ENCODE measurements around the gene NSMF.
A peak's percentile ranks its signal among the peaks of the same experiment; 100 is the strongest.

Gene NSMF

GRCh38 chr9:137444106-137444790, 14.9 kb downstream of the NSMF start:
- DNase-seq (ENCODE audit: low spot score in 2 of 2) = no peak
- in situ Hi-C loops (cut with MboI; ENCODE audit: low sequenced_read_pairs) = no loop called here
- Histone ChIP-seq H3K36me3 (replicated peaks) (peaks cover 8% of the 10 kb centered on the region), H3K9me3 (no peaks in the 10 kb centered on the region), H3K4me3 (no peak overlapping the region), H3K27me3 (ENCODE audit: low read depth) (peaks cover 2% of the 10 kb centered on the region; the same call in 1 of the 2 replicates), H3K4me1 (0 out of 2 replicates have a peak, but pooled peaks cover 3% of the 10 kb centered on the region)

GRCh38 chr9:137441935-137442321, 17.2 kb downstream of the NSMF start:
- no peak for DNase-seq (ENCODE audit: low spot score in 2 of 2)
- Histone ChIP-seq H3K36me3 (replicated peaks) (no peaks in the 10 kb centered on the region), H3K4me1 (0 out of 2 replicates have a peak, but pooled peaks cover 3% of the 10 kb centered on the region), H3K9me3 (no peaks in the 10 kb centered on the region), H3K4me3 (no peak overlapping the region; the same call in 1 of the 2 replicates), H3K27me3 (ENCODE audit: low read depth) (peaks cover 2% of the 10 kb centered on the region; the same call in 1 of the 2 replicates)
- in situ Hi-C loops (cut with MboI; ENCODE audit: low sequenced_read_pairs) = no loop called here

DNA sequence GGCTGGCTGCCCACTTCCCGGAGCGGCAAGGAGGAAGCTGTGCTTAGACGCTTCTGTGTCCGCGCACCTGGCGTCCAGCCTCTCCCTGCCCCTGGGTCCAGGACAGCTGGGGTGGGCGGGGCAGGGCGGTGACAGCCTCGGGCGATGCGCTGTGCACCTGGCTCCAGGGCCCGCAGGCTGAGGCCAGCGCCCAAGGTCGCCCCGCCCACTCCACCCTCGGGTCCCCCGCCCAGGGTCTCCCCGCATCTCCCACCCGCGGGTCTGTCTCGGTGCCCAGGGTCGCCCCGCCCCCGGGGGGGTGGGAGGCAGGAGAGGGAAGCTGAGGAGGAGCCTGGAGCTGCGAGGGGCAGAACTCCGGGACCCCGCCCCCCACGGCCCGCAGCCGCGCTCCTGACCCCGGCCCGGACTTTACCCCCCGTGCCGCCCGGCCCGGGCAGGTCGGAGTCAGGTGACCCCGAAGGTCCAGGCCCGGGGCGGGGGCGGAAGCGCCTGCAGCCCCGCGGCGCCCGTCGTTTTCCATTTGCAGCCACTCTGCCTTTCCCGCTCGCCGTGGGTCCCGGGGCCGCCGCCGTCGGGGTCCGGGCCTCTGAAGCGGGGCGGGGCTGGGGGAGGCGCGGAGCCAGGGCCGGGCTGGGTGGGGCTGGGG, 17.7 kb downstream of the NSMF start, which contains the start of gene ENTPD8:
TSS of gene ENTPD8 (minus strand) at position 69 of the 646 bp plus-strand sequence. CDS start 3,072 bp downstream, outside the sequence.
- H3K27me3 ChIP-seq (ENCODE audit: low read depth) = peaks cover 2% of the 10 kb centered on the region; the same call in 1 of the 2 replicates
- H3K4me1 ChIP-seq = 0 out of 2 replicates have a peak, but pooled peaks cover 3% of the 10 kb centered on the region
- no peaks in the 10 kb centered on the region for H3K9me3 ChIP-seq
- in situ Hi-C loops (cut with MboI; ENCODE audit: low sequenced_read_pairs) = no loop called here
- peak within 1 kb of the TSS; percentile 31 for H3K4me3 ChIP-seq
- H3K36me3 ChIP-seq (replicated peaks) = no peaks in the 10 kb centered on the region
- peak; percentile 18 to 78 for DNase-seq (ENCODE audit: low spot score in 2 of 2)

- Histone ChIP-seq H3K4me1 (0 out of 2 replicates have a peak, but pooled peaks cover 3% of the 10 kb centered on the region), H3K36me3 (replicated peaks) (no peaks in the 10 kb centered on the region), H3K27me3 (ENCODE audit: low read depth) (peaks cover 2% of the 10 kb centered on the region; the same call in 1 of the 2 replicates), H3K9me3 (no peaks in the 10 kb centered on the region), H3K4me3 (no peak overlapping the region)
- DNase-seq (ENCODE audit: low spot score in 2 of 2) = no peak
- in situ Hi-C loops (cut with MboI; ENCODE audit: low sequenced_read_pairs) = no loop called here
These were observed 19.9 kb downstream of the NSMF start for GRCh38 chr9:137439158-137439714.

GRCh38 chr9:137438591-137439157, 20.5 kb downstream of the NSMF start:
- peaks cover 2% of the 10 kb centered on the region; the same call in 1 of the 2 replicates for H3K27me3 ChIP-seq (ENCODE audit: low read depth)
- H3K4me1 ChIP-seq = 0 out of 2 replicates have a peak, but pooled peaks cover 3% of the 10 kb centered on the region
- no peak for DNase-seq (ENCODE audit: low spot score in 2 of 2)
- no peaks in the 10 kb centered on the region for H3K9me3 ChIP-seq
- H3K4me3 ChIP-seq = no peak overlapping the region
- in situ Hi-C loops (cut with MboI; ENCODE audit: low sequenced_read_pairs) = no loop called here
- H3K36me3 ChIP-seq (replicated peaks) = no peaks in the 10 kb centered on the region

DNA sequence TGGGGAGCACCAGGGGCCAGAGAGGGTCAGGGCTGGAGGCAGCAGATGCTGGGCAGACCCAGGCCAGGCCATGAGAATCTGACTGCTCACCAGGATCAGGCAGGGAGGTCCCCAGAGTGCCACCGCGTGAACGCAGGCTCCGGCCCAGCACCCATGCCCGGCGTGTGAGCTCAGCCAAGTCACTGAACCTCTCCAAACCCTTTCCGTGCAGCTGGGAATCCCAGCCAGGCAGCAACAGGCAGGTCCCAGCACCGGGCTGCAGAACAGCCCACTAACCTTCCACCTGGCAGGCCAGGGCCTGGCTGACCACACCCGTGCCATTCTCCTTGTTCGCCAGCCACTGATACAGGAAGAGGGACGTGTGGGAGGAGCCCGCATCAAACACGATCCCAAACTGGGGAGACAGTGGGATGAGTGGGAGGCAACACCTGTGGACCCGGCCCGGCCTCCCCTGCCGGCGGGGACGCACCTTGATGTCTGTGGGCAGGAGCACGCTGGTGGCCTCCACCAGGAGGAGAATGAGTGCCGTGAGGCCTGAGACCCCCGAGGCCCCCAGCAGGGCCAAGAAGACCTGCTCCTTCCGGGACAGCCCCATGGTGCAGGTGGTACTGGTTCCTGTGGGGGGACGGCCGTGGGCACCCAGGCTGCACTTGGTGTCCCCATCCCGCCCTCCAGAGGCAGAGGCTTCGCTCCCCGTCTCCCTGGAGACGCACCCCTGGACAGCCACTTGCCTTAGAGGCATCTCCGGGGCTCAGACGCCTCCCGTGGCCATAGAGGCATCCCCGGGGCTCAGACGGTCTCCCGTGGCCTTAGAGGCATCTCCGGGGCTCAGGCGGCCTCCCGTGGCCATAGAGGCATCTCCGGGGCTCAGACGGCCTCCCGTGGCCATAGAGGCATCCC, 21.2 kb downstream of the NSMF start:
- DNase-seq (ENCODE audit: low spot score in 2 of 2) = no peak
- no peak overlapping the region for H3K4me3 ChIP-seq
- 0 out of 2 replicates have a peak, but pooled peaks cover 3% of the 10 kb centered on the region for H3K4me1 ChIP-seq
- in situ Hi-C loops (cut with MboI; ENCODE audit: low sequenced_read_pairs) = no loop called here
- H3K36me3 ChIP-seq (replicated peaks) = no peaks in the 10 kb centered on the region
- no peaks in the 10 kb centered on the region for H3K9me3 ChIP-seq
- peaks cover 2% of the 10 kb centered on the region; the same call in 1 of the 2 replicates for H3K27me3 ChIP-seq (ENCODE audit: low read depth)

- no peaks in the 10 kb centered on the region for H3K36me3 ChIP-seq (replicated peaks)
- in situ Hi-C loops (cut with MboI; ENCODE audit: low sequenced_read_pairs) = no loop called here
- no peak overlapping the region for H3K4me3 ChIP-seq
- H3K4me1 ChIP-seq = 0 out of 2 replicates have a peak, but pooled peaks cover under 1% of the 10 kb centered on the region
- H3K9me3 ChIP-seq = no peaks in the 10 kb centered on the region
- no peak for DNase-seq (ENCODE audit: low spot score in 2 of 2)
- H3K27me3 ChIP-seq (ENCODE audit: low read depth) = no peaks in the 10 kb centered on the region
These were observed 22.2 kb downstream of the NSMF start for GRCh38 chr9:137436761-137437600.

DNA sequence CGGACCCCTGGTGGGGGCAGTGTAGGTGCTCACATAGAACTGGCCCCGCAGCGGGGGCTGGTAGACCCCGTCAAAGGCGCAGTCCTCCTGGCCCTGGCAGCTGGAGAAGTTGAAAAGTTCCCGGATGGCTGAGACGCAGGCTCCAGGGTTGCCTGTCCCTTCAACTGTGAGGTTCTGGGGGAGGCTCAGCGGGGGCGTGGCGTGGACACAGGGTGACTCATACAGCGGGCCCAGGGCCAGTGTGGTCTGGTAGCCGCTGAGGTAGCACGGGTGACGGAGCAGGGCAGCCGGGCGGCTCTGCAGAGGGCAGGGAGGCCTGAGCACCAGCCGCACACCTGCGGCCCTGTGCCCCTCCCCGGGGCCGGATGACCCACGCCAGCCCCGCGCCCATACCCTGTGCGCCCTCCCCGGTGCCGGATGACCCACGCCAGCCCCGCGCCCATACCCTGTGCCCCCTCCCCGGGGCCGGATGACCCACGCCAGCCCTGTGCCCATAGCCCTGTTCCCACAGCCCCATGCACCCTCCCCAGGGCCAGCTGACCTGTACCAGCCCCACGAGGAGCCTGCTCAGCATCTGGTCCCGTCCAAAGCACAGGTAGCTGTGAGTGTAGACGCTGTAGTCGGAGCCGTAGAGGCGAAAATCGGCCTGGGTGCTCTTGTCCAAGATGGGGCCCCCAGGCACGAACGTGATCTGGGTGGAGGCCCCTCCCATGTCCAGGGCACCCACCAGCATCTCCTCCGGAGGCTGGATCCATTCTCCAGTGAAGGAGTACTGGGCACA, 23.0 kb downstream of the NSMF start:
- Histone ChIP-seq H3K4me1 (no peaks in the 10 kb centered on the region), H3K4me3 (no peak overlapping the region), H3K36me3 (replicated peaks) (no peaks in the 10 kb centered on the region), H3K27me3 (ENCODE audit: low read depth) (no peaks in the 10 kb centered on the region), H3K9me3 (no peaks in the 10 kb centered on the region)
- no peak for DNase-seq (ENCODE audit: low spot score in 2 of 2)
- in situ Hi-C loops (cut with MboI; ENCODE audit: low sequenced_read_pairs) = no loop called here

- no peak for DNase-seq (ENCODE audit: low spot score in 2 of 2)
- no peaks in the 10 kb centered on the region for H3K9me3 ChIP-seq
- H3K4me1 ChIP-seq = no peaks in the 10 kb centered on the region
- H3K4me3 ChIP-seq = no peak overlapping the region
- in situ Hi-C loops (cut with MboI; ENCODE audit: low sequenced_read_pairs) = no loop called here
- H3K36me3 ChIP-seq (replicated peaks) = no peaks in the 10 kb centered on the region
- no peaks in the 10 kb centered on the region for H3K27me3 ChIP-seq (ENCODE audit: low read depth)
These were observed 23.7 kb downstream of the NSMF start for GRCh38 chr9:137435381-137435891.

- peaks cover 2% of the 10 kb centered on the region; the same call in 1 of the 2 replicates for H3K4me1 ChIP-seq
- H3K4me3 ChIP-seq = no peak overlapping the region
- no peak for DNase-seq (ENCODE audit: low spot score in 2 of 2)
- H3K9me3 ChIP-seq = no peaks in the 10 kb centered on the region
- in situ Hi-C loops (cut with MboI; ENCODE audit: low sequenced_read_pairs) = no loop called here
- no peaks in the 10 kb centered on the region for H3K27me3 ChIP-seq (ENCODE audit: low read depth)
- H3K36me3 ChIP-seq (replicated peaks) = no peaks in the 10 kb centered on the region
These were observed 24.4 kb downstream of the NSMF start for GRCh38 chr9:137434498-137435380.

DNA sequence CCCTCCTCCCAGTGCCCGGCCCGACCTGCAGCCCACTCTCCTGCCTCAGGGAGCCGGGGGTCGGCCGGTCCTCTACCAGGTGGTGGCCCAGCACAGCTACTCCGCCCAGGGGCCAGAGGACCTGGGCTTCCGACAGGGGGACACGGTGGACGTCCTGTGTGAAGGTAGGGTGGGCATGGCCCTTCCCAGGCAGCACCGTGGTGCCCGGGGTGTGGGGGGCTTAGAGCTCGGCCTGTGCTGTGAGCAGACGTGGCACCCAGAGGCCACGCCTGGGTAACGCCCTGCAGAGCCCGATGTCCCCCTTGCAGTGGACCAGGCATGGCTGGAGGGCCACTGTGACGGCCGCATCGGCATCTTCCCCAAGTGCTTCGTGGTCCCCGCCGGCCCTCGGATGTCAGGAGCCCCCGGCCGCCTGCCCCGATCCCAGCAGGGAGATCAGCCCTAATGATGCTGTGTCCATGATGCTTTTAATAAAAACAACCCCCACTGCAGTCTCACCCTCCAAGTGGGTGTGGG, 25.2 kb downstream of the NSMF start:
- in situ Hi-C loops (cut with MboI; ENCODE audit: low sequenced_read_pairs) = no loop called here
- Histone ChIP-seq H3K9me3 (no peaks in the 10 kb centered on the region), H3K36me3 (replicated peaks) (no peaks in the 10 kb centered on the region), H3K27me3 (ENCODE audit: low read depth) (no peaks in the 10 kb centered on the region), H3K4me3 (no peak overlapping the region), H3K4me1 (peaks cover 2% of the 10 kb centered on the region; the same call in 1 of the 2 replicates)
- DNase-seq (ENCODE audit: low spot score in 2 of 2) = no peak
